ENCODE measurements around the gene UQCR11. TPM values are rescaled to one million over a fixed set of nuclear protein-coding genes. Genes with fewer than 3 reads are reported as not detected.

UQCR11 gene
- total and polyA plus RNA-seq, 2 of the 8 experiments (the other 6 are each of a cell fraction or from before 2014, with no cell fraction given) = 162 to 171 TPM

DNA sequence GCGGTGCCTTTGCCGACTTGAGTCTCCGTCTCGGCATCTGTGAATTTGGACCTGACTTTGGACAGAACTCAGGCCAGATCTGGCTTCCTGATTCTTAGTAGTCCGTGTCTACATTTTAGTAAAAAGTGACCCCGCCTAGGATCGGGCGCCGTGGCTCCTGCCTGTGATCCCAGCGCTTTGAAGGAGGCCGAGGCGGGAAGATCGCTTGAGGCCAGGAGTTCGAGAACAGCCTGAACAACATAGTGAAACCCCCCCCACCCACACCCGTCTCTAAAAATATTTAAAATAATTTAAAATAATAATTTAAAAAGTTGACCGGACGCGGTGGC is 48.0 kb upstream of the UQCR11 start (continued):
- TF ChIP-seq, protein P1, sequence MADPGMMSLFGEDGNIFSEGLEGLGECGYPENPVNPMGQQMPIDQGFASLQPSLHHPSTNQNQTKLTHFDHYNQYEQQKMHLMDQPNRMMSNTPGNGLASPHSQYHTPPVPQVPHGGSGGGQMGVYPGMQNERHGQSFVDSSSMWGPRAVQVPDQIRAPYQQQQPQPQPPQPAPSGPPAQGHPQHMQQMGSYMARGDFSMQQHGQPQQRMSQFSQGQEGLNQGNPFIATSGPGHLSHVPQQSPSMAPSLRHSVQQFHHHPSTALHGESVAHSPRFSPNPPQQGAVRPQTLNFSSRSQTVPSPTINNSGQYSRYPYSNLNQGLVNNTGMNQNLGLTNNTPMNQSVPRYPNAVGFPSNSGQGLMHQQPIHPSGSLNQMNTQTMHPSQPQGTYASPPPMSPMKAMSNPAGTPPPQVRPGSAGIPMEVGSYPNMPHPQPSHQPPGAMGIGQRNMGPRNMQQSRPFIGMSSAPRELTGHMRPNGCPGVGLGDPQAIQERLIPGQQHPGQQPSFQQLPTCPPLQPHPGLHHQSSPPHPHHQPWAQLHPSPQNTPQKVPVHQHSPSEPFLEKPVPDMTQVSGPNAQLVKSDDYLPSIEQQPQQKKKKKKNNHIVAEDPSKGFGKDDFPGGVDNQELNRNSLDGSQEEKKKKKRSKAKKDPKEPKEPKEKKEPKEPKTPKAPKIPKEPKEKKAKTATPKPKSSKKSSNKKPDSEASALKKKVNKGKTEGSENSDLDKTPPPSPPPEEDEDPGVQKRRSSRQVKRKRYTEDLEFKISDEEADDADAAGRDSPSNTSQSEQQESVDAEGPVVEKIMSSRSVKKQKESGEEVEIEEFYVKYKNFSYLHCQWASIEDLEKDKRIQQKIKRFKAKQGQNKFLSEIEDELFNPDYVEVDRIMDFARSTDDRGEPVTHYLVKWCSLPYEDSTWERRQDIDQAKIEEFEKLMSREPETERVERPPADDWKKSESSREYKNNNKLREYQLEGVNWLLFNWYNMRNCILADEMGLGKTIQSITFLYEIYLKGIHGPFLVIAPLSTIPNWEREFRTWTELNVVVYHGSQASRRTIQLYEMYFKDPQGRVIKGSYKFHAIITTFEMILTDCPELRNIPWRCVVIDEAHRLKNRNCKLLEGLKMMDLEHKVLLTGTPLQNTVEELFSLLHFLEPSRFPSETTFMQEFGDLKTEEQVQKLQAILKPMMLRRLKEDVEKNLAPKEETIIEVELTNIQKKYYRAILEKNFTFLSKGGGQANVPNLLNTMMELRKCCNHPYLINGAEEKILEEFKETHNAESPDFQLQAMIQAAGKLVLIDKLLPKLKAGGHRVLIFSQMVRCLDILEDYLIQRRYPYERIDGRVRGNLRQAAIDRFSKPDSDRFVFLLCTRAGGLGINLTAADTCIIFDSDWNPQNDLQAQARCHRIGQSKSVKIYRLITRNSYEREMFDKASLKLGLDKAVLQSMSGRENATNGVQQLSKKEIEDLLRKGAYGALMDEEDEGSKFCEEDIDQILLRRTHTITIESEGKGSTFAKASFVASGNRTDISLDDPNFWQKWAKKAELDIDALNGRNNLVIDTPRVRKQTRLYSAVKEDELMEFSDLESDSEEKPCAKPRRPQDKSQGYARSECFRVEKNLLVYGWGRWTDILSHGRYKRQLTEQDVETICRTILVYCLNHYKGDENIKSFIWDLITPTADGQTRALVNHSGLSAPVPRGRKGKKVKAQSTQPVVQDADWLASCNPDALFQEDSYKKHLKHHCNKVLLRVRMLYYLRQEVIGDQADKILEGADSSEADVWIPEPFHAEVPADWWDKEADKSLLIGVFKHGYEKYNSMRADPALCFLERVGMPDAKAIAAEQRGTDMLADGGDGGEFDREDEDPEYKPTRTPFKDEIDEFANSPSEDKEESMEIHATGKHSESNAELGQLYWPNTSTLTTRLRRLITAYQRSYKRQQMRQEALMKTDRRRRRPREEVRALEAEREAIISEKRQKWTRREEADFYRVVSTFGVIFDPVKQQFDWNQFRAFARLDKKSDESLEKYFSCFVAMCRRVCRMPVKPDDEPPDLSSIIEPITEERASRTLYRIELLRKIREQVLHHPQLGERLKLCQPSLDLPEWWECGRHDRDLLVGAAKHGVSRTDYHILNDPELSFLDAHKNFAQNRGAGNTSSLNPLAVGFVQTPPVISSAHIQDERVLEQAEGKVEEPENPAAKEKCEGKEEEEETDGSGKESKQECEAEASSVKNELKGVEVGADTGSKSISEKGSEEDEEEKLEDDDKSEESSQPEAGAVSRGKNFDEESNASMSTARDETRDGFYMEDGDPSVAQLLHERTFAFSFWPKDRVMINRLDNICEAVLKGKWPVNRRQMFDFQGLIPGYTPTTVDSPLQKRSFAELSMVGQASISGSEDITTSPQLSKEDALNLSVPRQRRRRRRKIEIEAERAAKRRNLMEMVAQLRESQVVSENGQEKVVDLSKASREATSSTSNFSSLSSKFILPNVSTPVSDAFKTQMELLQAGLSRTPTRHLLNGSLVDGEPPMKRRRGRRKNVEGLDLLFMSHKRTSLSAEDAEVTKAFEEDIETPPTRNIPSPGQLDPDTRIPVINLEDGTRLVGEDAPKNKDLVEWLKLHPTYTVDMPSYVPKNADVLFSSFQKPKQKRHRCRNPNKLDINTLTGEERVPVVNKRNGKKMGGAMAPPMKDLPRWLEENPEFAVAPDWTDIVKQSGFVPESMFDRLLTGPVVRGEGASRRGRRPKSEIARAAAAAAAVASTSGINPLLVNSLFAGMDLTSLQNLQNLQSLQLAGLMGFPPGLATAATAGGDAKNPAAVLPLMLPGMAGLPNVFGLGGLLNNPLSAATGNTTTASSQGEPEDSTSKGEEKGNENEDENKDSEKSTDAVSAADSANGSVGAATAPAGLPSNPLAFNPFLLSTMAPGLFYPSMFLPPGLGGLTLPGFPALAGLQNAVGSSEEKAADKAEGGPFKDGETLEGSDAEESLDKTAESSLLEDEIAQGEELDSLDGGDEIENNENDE (IDR thresholded peaks at IDR 0.05; ENCODE audit: insufficient replicate concordance, low read length) = no peak
- TF ChIP-seq HDAC2 (IDR thresholded peaks at IDR 0.05; ENCODE audit: borderline replicate concordance in 1 of 2, low read depth in 2 of 2, low read length in 2 of 2) (no peak; a peak in 1 of 4 replicates), CTBP2 (IDR thresholded peaks at IDR 0.05; ENCODE audit: borderline replicate concordance, insufficient read depth, insufficient read length, low read length) (no peak), RFX5 (IDR thresholded peaks at IDR 0.05; ENCODE audit: borderline replicate concordance, low read depth, low read length) (no peak), GABPA (IDR thresholded peaks at IDR 0.05; ENCODE audit: borderline replicate concordance, insufficient read depth, low read length) (no peak), EGR1 (IDR thresholded peaks at IDR 0.05; ENCODE audit: borderline replicate concordance, low read depth, low read length) (no peak)
- TF ChIP-seq, protein P2, sequence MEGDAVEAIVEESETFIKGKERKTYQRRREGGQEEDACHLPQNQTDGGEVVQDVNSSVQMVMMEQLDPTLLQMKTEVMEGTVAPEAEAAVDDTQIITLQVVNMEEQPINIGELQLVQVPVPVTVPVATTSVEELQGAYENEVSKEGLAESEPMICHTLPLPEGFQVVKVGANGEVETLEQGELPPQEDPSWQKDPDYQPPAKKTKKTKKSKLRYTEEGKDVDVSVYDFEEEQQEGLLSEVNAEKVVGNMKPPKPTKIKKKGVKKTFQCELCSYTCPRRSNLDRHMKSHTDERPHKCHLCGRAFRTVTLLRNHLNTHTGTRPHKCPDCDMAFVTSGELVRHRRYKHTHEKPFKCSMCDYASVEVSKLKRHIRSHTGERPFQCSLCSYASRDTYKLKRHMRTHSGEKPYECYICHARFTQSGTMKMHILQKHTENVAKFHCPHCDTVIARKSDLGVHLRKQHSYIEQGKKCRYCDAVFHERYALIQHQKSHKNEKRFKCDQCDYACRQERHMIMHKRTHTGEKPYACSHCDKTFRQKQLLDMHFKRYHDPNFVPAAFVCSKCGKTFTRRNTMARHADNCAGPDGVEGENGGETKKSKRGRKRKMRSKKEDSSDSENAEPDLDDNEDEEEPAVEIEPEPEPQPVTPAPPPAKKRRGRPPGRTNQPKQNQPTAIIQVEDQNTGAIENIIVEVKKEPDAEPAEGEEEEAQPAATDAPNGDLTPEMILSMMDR (IDR thresholded peaks at IDR 0.05; ENCODE audit: control extremely low read depth in 1 of 3, insufficient read depth in 1 of 3, low read depth in 1 of 3, low read length in 3 of 3) = no peak
